HS-27A (cell line): ENCODE measurements around the gene TMEM117.
"Not testable (repeated sequence)": the region's sequence is repeated elsewhere in the genome, so short reads cannot be mapped to it uniquely, and the experiment has no call there.

ENCODE experiments used
- DNase-seq: peaks from one replicate; pipeline ENCODE4 v3.0.0-alpha.2; 2012; ENCODE audit warnings: low read depth, missing footprints

The TMEM117 gene

DNA sequence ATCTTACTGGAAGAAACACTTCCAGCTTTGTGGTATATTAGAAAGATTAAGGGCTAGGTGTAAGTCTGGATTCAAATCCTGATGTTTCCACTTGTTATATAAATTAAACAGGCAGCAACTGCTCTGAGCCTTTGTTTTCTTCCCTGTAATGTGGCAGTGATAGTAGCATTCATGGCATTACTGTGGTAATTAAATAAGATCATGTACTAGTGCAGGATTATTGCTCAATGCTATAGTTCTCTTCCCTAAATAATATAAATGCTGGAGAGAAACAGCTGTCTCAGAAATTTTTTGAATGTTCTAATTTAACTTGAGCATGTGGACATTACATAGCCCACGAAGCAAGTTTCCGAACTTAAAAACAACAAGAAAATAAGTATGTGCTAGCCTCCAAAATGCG, 5.4 kb downstream of the TMEM117 start:
- DNase-seq, result no peak

DNA sequence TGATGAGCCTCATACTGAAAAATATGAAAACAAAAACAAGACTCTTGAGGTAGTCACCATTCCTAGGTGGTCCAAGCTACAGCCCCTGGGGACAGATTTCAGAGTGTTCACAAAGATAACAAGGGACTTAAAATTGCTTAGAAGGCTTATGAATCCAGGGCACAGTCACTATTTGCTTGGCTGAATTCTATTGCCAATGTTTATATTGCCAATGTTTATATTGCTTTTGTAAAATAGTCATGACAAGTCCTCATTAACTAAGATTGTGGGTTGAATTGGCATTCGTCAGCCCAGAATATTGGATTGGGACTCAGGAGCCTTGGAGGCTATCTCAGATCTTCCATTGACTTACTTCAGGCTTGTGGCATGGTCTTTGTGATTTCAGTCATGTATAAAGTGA, 6.4 kb downstream of the TMEM117 start:
- DNase-seq, result no peak

GRCh38 chr12:43847425-43848225, 11.7 kb downstream of the TMEM117 start:
- not testable (repeated sequence) for DNase-seq

- DNase-seq, result no peak
These were observed 12.3 kb downstream of the TMEM117 start for GRCh38 chr12:43848226-43848507.

DNA sequence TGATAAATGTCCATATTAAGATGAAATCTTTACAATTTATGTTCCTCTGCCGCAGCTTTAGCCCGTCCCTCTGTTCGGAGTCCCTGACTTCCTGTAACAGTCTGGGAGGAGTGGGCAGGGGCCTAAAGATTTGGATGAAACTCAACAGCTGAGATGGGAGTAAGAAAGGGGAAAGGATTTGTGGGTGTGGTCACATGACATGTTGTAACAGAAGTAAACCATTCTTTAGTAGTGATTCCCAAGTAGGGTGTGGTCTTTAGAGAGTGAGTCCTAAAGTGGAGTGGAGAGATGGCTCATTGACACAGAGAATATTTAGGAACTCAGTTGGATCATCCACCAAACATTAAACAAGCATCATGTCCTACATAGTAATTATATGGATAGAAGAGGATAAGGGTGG, 12.9 kb downstream of the TMEM117 start:
- DNase-seq, result no peak

- DNase-seq, result no peak
These were observed 16.9 kb downstream of the TMEM117 start for GRCh38 chr12:43852744-43853143.

DNA sequence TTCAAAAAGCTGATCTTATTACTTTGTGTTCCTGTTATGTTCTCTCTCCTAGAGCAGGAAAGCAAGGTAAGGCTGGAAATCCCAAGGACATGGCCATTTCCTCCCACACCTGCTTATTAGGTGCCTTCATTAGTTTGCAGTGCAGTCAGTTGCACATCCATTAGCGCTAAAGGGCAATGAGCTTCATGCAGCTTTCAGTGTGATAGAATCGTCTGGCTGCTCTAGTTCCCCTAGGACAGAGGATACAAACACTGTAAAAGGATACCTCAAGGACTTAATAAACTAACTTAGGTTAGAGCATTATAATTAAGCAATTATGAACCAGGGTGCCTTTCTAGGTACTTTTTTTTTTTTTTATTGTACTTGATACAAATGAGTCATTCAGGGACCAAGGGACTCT, 21.1 kb downstream of the TMEM117 start:
- DNase-seq, result no peak

GRCh38 chr12:43858096-43858495, 22.2 kb downstream of the TMEM117 start:
- no peak for DNase-seq

GRCh38 chr12:43858991-43859390, 23.1 kb downstream of the TMEM117 start:
- DNase-seq, result no peak

DNA sequence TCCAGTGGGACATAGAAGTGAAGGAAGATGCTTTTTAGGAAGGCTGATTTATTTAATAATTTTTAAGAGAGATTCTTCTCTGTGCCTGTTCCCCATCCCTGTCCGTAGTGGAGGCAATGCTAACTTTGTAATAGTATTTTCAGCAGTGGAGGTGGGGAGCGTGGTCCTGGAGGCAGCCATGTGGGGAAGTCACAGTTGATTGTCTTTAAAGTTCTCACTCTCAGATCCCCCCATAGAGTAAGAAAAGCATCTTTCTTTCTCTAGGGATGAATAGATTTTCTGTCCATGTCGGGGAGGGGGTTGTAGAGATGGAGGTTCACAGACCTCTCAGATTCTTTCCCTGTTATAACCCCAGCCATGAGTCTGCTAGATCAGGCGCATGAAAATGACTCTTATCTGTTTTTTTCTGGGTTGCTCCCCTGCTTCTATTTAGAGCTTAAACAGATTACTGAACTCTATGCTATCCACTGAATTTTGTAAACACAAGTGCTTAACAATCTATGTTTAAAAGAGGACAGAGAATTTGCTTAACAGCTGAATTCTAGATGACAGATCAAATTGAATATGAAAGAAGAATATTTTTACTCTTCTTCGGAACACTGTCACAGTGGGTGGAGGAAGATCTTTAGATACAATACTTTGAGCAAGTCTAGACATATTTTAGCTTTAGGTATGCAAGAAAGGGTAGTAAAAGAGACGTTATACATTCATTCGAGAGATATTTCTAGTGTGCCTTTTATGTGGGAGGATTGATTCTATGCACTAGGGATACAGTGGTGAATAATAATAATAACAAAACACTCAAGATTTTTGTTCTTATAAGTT, 25.3 kb downstream of the TMEM117 start:
- DNase-seq, result no peak

DNA sequence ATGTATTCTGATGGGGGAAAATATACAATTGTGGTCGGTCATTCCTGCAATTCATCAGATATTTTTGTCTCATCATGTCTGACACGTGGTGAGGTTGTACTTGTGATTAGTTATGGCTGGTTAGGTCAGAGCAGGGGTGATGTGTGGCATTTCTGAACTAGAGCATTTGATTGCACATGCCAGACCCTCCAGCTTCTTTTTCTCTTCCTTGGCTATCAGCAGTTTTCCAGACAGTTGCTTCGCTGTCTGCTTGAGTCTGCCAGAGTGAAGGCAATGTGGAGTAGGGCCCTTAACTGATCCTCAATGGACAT, 25.9 kb downstream of the TMEM117 start:
- DNase-seq, result no peak

DNA sequence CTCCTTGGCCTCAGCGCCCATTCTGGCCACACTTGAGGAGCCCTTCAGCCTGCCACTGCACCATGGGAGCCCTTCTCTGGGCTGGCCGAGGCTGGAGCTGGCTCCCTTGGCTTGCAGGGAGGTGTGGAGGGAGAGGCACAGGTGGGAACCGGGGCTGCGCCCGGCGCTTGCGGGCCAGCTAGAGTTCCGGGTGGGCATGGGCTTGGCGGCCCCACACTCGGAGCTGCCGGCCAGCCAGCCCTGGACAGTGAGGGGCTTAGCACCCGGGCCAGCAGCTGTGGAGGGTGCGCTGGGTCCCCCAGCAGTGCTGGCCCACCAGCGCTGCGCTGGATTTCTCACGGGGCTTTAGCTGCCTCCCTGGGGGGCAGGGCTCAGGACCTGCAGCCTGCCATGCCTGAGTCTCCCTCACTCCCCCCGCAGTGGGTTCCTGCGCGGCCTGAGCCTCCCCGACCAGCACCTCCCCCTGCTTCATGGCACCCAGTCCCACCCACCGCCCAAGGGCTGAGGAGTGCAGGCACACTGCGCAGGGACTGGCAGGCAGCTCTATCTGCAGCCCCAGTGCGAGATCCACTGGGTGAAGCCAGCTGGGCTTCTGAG, 28.0 kb downstream of the TMEM117 start:
- no peak for DNase-seq

- DNase-seq, result not testable (repeated sequence)
These were observed 28.7 kb downstream of the TMEM117 start for GRCh38 chr12:43864557-43864956.

GRCh38 chr12:43869184-43869583, 33.3 kb downstream of the TMEM117 start:
- DNase-seq, result no peak

DNA sequence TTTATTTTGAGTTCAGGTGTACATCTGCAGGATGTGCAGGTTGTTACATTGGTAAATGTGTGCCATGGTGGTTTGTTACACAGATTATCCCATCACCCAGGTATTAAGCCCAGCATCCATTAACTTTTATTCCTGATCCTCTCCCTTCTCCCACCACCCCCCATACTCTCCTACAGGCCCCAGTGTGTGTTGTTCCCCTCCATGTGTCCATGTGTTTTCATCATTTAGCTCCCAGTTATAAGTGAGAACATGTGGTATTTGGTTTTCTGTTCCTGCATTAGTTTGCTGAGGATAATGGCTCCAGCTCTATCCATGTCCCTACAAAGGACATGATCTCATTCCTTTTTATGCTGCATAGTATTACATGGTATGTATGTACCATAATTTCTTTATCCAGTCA, 33.9 kb downstream of the TMEM117 start:
- not testable (repeated sequence) for DNase-seq

- DNase-seq, result not testable (repeated sequence)
These were observed 35.4 kb downstream of the TMEM117 start for GRCh38 chr12:43871258-43871657.

DNA sequence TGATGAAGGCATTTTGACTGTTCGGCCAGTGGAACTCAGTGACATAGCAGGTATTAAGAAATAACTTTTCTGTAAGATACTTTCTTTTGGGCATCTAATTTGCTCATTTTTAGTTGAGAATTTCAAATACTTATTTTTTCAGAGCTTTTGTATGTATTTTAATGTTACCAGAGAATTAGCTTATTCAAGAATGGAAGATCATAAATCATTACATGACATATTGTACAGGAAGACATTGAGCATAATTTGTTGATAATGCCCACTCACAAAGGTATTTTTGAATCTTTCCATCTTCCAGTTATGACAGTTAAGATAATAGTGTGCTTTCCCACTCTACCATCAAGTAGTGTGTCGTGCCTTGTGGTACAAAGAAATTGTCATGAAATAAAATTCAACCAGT, 36.5 kb downstream of the TMEM117 start:
- no peak for DNase-seq

GRCh38 chr12:43878050-43878449, 42.2 kb downstream of the TMEM117 start:
- DNase-seq, result no peak

- DNase-seq, result no peak
These were observed 44.7 kb downstream of the TMEM117 start for GRCh38 chr12:43880547-43880946.

DNA sequence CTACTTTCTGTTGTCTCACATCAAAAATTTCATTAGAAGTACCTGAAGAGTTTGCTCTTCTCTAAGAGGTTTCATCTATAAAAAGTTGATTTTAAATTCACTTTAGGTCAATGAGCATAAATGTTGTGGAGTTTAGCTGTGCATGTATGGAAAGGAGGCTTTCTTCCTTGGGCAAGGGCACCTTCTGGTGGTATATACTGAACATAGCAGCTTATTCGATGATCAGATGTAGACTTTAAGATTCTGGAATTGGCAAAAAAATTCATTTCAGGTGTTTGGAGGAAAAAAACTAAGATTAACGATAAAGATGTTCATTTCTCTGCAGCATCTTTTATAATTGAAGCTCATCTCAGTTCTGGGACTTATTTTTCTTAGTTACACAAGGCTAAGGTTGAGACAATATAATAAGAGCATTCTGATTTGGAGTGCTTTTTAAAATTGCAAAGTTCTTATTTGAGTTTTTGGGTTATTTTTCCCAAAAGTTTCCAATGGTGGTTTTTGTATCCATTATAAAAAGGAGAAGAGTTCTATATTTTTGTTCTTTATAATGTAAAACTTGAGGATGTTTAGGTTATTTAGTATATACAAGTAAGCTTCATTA, 46.8 kb downstream of the TMEM117 start:
- peak; percentile 17 for DNase-seq

- no peak for DNase-seq
These were observed 47.4 kb downstream of the TMEM117 start for GRCh38 chr12:43883311-43883710.

GRCh38 chr12:43883748-43884147, 47.9 kb downstream of the TMEM117 start:
- no peak for DNase-seq
